SK-N-SH treated with all-trans-retinoic acid at 6 μM for 48 hours (cell line): ENCODE data around the gene ACBD6.

Experiments
- BACH2 ChIP-seq: fragments of 250-450 bp; sonication (Bioruptor Pico); IDR thresholded peaks from 2 replicates; pipeline ENCODE4 v1.9.0; 2021; ENCODE audit warnings: mild to moderate bottlenecking, borderline replicate concordance
- ESRRG ChIP-seq: fragments of 250-450 bp; sonication (Bioruptor Pico); IDR thresholded peaks from 2 replicates; pipeline ENCODE4 v1.6.1; 2021; ENCODE audit warnings: mild to moderate bottlenecking
- ISL1 ChIP-seq: fragments of 250-450 bp; sonication (Bioruptor Pico); IDR thresholded peaks from 2 replicates; pipeline ENCODE4 v2.1.2; 2022; ENCODE audit warnings: mild to moderate bottlenecking, moderate library complexity
- OSR1 ChIP-seq: fragments of 250-450 bp; sonication (Bioruptor Pico); IDR thresholded peaks from 2 replicates; pipeline ENCODE4 v1.8.0; 2022; ENCODE audit warnings: moderate library complexity, mild to moderate bottlenecking, inconsistent platforms
- PATZ1 ChIP-seq: fragments of 250-450 bp; sonication (Bioruptor Pico); IDR thresholded peaks from 2 replicates; pipeline ENCODE4 v1.8.0; 2020; ENCODE audit warnings: mild to moderate bottlenecking, moderate library complexity, borderline replicate concordance
- PPARA ChIP-seq: fragments of 250-450 bp; sonication (Bioruptor Pico); IDR thresholded peaks from 2 replicates; pipeline ENCODE4 v1.5.0; 2020; ENCODE audit warnings: mild to moderate bottlenecking, borderline replicate concordance
- ZC3H10 ChIP-seq: fragments of 250-450 bp; sonication (Bioruptor Pico); IDR thresholded peaks from 2 replicates; pipeline ENCODE4 v1.5.1; 2021; ENCODE audit warnings: mild to moderate bottlenecking, moderate library complexity

DNA sequence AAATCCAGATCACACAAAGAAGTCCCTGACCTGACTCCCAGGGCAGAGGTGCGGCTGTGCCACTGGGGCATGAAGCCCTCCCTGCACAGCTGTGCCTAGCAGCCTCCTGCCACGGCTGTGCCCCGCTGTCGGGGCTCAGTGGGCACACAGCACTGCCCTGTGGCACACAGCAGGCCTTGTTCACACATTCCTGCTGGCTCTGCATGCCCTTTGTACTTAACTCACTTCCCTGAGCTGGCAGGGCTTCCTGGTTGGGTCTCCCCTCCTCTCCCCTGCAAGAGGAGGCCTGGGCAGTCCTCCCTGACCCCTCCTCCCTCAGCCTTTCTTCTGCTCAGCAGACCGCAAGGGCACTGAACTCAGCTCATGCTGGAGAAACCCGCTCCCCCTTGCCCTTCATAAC lies 257.5 kb downstream of the ACBD6 start:
- TF ChIP-seq ESRRG (no peak), BACH2 (CRISPR knock-in tag) (no peak), ZC3H10 (CRISPR knock-in tag) (no peak), PPARA (CRISPR knock-in tag) (no peak), PATZ1 (CRISPR knock-in tag) (no peak), OSR1 (CRISPR knock-in tag) (no peak), ISL1 (CRISPR knock-in tag) (no peak)
